ENCODE results near the gene EIF3L.
A peak's percentile ranks its signal among the peaks of the same experiment; 100 is the strongest.

Gene EIF3L

DNA sequence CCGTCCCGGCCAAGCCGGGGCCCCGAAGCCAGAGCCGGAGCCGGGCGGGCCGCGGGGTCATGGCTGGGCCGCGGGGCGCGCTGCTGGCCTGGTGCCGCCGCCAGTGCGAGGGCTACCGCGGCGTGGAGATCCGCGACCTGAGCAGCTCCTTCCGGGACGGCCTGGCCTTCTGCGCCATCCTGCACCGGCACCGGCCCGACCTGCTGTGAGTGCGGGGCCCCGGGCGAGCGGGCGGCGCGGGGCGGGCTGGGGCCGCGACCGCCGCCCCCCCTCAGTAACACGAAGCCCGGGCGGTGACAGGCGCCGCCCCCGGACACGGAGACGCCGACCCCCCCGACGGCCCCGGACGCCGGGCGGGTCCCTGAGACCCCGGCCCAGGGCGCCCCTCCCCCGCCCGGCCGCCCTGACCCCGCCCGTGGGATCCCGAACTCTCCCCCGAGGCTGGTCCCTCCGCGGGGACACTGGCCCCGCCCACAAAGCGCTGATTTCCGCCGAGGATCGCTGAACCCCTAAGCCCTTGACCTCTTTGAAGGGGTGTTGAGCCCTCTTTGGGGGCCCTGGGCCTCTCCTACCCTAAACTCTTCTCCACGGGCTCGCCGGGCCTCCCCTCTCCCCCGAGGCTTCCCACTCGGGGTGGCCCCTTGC, 57.3 kb downstream of the EIF3L start:
- peak; percentile 50 to 63 for DNase-seq

DNA sequence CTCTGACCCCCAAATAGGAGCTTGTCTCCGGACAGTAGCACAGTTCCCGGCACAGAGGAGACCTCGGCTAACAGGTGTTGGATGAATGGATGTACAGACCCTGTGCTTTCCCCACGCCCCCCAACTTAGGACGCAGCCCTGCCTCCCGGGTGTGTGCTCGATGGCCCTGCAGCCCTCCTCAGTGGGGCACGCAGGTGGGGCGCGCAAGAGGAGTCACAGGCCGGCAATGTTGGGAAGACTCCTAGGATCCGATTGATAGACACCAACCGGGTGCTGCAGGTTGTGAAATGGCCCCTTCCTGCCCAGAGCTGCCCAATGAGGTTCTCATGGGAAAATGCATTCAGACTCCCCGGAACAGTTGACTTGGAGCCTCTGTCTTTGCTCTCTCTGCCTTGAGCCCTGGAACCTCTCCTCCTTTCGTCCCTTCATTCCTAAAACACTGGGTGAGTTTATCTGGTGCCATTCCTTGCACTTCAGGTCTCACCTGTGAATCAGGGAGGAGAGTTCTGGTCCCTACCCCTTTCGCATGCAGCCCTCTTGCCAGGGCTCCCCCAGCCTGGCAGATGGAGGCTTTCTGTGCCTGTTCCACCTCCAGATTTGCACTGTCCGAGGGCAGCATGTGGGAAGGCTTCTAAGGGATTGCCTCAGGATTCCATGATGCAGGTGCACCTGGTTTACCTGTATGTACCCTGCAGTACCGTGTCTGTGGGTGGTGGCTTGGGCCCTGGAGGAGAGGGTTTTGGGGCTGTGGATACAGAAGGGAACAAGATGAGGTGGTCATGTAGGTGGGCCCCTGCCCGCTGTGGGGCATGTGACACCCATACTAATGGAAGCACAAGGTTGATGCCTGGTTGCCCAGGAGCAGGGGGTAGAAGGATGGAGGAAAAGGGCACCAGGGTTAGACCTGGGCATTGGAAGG, 58.1 kb downstream of the EIF3L start:
- DNase-seq = no peak

DNA sequence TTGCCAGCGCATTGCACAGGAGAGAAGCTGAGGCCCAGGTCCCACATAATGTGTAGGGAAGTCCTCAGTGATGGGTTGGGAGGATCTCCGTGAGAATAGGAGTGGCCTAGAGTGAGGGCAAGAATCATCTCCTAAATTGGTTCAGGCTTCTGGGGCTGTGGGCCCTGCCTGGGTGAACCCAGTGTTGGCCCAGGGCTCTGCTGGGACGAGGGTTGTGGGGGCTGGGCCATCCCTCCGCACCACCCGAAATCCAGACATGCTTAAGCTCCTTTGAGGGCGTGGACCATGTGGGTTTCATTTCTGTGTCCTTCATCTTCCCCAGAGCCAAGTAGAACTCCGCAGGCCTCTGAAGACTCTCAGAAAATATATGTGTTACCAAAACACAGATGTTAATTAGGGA, 60.5 kb downstream of the EIF3L start:
- no peak for DNase-seq

DNA sequence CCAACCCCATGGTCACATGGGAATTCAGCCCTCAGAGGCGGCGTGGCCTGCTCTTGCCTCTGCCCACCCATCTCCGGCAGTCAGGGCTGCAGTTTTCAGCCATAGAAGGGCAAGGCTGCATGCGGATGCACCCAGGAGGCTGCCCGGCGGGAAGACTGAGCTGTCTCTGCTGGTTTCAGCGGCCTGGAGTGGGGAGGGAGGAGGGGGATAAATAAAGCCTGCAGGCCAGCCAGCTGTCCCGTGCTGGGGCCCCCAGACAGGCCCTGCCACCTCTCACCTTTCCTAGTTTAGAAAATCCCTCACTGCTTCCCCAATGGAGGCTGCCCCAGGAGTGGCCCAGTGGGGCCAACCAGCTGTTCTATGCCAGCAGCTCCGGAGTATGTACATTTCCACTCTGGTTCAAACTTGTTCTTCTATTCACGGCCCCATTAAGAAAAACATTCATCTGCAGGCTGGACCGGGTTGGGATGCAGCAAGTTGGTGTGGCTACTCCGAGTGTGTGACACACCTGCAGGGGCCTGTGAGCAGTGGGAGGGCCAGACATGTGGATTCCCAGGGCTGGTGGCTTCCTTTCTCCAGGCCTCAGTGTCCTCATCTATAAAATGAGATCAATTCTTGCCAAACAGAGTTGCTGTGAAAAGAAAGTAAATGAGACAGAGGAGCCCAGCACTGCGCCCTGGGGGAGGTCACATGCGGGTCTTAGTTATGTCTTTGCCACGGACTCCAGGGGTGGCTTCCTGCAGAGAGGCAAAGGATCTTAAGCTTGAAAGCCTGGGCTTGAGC, 61.9 kb downstream of the EIF3L start:
- no peak for DNase-seq

DNA sequence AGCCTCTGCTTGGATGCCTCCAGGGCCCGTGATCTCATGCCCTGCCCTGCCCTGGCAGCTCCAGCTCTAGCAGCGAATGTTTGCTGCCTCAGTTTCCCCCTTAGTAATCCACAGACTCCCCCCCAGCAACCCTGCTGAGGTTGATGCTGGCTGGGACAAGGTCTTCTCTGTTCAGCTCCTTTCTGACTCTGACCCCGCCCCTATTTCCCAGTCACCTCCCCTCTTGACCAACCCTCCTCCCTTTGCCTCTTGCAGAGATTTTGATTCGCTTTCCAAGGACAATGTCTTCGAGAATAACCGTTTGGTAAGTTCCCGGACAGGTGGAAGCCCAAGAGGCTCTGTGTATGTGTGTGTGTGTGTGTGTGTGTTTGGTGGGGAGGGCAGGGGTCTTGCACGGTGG, 62.5 kb downstream of the EIF3L start:
- no peak for DNase-seq

DNA sequence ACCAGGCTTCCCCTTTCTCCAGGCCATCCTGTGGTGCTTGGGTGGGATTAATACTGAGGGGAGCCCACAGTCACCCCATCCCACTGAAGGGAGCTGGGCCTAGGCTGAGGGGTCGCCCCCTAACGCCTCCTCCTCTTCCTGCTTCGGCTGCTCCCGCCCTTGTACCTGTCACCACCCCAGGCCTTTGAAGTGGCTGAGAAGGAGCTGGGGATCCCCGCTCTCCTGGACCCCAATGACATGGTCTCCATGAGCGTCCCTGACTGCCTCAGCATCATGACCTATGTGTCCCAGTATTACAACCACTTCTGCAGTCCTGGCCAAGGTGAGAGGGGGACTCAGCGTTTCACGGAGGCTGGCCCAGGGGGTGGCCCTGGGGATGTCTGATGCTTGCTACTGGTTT, 63.0 kb downstream of the EIF3L start:
- no peak for DNase-seq

DNA sequence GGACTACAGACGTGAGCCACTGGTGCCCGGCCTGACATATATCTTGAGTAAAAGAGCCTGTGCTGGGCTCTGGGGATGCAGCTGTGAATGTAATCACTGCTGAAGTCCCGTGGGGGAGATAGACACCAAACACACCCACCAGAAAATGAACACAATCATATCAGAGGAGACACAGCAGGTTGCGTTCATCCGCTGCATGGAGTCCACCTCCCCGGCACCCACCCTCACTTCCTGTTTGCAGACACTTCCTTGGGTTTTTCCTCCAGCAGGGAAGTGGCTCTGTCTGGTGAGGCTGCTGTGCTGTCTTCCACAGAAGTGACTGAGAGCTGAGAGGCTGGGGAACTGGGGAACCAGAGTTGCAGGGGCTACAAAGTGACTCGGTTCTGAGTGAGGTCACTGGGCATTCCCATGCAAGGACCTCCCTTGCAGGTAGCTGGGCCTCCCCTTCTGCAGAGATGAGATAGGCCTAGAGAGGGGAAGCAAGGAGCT, 64.1 kb downstream of the EIF3L start:
- DNase-seq = no peak

DNA sequence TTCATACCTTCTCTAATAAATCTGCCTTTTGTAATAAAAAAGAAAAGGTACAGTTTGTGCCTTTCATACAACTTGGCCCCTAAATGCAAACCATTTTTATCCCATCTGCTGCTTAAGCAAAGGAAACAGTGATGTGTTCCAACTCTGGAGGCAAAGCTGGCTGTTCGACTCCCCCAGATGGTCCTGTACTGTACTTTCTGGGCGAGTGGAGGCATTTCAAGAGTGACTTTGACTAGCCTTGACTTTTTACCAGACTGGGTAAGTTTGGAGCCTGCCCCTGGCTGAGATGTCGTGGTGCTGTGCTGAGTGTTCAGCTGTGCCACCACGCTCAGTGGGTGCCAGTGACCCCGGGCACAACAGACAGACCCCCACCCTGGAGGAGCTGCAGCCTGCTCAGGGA, 67.1 kb downstream of the EIF3L start:
- DNase-seq = no peak

DNA sequence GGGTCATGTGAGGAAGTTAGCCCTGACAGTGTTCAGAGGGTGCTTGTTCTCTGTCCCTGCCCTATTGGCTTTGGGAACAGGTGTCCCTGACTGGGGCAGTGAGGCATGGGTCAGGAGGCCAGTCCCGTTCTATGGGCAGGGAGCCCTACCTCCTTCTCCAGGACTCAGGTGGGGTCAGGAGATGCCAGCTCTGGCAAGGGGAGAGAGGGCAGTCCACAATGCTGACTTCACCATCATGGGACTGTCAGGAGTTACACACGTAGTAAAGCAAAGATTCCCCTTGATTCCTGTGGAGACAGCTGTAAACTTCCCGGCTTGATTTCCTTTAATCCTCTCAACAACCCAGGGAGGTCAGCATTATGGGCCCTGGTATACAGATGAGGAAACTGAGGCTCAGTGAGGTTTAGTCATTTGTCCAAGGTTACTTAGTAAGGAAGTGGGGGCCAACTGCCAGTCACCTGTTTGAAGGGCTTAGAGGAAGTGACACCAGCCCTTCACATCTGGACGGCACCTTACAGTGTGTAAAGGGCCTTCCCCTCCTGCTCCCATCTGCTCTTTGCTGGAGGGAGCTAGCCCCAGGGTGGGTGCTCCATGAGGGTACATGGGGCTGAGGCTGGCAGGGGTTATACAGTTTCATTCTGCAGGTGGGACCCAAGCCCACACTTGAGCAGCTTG, 68.8 kb downstream of the EIF3L start:
- DNase-seq = no peak

DNA sequence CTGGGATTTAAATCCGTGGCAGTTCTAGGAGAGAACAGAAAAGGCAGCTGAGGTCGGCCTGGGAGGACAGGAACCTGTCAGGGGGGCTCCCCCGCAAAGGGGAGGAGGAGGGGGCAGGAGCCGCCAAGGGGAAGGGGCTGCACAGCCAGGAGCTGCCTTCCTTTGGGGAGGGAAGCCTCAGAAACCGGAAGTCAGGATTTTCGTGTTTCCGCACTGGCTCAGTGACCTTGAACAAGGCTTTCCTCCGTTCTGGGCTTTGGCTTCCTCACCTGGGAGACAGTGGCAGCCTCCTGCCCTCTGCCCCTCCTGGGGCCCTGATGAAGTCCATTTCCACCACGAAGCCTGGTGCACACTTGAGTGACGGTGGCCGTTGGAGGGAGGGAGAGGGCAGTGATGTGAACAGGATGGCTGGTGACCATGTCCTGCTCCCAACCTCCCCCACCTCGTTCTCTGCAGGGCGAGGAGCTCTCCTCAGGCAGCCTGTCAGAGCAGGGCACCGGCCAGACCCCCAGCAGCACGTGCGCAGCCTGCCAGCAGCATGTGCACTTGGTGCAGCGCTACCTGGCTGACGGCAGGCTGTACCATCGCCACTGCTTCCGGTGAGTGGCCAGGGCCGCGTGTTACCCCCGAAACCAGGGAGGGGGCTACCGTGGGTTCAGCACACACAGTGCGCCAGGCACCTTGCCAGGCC, 69.5 kb downstream of the EIF3L start:
- DNase-seq = no peak

DNA sequence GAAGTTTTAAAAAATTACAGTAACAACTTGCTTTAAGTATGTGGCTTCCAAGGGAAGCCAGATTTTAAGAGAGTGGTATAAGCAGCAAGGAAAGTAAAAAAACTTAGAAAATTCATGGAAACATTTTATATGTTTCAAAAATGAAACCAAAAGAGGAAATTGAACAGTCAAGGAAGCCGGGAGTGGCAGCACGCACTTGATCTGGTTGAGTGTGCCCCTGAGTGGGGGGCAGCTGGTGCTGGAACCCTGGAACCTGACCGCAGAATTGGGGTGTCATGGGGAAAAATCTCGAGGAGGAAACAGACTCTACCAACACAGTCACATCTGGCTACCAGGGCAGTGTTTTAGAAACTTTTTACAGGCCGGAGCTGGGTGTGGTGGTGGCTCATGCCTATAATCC, 70.9 kb downstream of the EIF3L start:
- no peak for DNase-seq

DNA sequence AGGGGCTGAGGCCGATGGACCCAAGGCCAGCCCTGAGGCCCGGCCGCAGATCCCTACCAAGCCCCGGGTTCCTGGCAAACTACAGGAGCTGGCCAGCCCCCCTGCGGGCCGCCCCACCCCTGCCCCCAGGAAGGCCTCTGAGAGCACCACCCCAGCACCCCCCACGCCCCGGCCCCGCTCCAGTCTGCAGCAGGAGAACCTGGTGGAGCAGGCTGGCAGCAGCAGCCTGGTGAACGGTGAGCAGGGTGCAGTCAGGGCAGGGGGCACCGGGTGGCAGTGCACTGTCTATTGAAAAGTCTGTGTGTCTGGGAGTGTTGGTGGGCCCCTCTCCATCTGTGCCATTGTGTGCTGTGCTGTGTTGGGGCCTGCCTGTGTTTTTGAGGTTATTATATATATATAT, 73.0 kb downstream of the EIF3L start:
- no peak for DNase-seq

DNA sequence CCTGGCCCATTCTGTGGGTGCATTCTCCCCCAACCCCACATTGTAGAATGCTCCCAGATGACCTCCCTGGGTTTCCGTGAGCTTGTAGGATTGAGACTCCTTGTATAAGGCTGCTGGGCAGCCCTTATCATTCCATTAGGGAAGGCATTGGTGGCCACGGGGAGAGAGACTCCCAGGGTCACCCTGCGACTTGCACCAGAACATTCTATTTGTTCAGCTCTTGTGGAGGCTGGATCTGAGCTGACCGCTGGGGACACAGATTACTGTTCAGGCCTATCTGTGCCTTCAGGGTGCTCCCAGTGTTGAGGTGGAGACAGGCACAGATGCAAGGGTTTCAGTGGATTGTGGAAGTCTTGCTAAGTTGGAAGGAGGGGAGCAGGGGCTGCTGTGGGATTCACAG, 74.7 kb downstream of the EIF3L start:
- no peak for DNase-seq

DNA sequence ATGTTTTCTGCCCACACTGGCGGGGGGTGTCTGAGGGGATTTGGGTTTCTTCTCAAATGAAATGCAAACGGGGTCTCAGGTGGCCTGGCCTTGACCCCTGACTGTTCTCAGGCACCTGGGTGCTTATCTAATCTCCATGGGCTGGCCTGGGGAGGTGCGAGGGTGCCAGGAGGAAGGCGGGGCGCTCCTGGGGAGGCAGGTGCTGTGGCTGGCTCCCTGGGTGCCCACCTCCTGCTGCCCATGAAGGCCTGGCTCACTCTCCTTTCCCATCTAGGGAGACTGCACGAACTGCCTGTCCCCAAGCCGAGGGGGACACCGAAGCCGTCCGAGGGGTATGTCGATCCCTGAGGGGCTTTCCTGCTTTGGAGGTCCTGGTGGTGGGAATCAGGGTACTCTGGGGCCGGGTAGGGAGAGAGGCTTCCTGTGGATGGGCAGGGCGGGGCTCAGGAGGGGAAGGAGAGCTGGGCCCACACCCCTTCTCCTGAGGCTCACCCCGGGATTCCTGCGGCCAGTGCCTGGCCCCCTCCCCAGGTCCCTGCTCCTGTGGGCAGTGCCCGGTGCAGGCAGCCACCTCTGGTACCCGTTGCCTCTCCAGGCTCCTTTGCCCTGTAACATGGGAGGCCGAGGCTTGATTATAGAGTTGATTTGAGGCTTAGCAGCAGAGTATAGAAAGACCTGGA, 75.3 kb downstream of the EIF3L start:
- DNase-seq = no peak

DNA sequence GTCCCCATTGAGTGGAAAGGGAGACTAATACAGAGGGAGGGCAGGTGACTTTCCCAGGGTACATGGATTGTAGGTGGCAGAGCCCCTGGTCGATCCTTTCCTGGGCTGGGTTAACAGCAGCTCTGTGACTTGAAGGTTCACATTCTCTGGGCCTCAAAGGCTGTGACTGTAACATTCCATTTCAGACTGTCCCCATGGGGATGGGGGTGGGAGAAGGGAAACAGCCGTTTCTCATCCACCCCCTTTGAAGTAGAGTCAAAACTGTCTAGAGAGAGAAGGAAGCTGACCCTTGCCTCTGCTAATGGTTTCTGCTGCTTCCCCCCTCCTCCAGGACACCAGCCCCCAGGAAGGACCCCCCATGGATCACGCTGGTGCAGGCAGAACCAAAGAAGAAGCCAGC, 76.1 kb downstream of the EIF3L start:
- DNase-seq = no peak

DNA sequence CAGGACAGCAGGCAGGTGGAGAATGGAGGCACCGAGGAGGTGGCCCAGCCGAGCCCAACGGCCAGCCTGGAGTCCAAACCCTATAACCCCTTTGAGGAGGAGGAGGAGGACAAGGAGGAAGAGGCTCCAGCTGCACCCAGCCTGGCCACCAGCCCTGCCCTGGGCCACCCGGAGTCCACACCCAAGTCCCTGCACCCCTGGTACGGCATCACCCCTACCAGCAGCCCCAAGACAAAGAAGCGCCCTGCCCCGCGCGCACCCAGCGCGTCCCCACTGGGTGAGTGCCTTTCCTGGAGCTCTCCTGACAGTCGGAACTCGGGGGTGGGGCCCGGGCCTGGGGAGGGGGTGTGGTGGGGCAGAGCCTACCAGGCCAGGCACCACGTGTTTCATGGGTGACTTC, 76.5 kb downstream of the EIF3L start:
- DNase-seq = no peak

DNA sequence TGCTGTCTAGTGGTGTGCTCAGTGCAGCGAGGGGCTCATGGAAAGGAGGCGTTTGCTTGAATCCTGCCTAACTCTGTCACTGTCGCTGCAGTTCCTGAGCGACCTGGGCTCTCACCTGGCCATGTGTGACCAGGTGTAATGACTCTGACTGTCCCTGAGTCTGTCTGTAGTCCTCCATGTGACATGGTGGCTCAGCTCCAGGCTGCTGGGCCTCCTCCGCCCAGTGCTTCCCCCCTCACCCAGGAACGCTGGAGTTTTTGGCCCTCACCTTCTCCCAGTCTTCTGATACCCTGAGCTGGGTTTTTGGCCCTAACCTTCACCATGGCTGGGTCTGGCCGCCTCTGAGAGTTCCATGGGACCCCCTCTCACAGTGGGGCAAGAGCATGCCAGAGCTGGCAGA, 77.1 kb downstream of the EIF3L start:
- DNase-seq = no peak

DNA sequence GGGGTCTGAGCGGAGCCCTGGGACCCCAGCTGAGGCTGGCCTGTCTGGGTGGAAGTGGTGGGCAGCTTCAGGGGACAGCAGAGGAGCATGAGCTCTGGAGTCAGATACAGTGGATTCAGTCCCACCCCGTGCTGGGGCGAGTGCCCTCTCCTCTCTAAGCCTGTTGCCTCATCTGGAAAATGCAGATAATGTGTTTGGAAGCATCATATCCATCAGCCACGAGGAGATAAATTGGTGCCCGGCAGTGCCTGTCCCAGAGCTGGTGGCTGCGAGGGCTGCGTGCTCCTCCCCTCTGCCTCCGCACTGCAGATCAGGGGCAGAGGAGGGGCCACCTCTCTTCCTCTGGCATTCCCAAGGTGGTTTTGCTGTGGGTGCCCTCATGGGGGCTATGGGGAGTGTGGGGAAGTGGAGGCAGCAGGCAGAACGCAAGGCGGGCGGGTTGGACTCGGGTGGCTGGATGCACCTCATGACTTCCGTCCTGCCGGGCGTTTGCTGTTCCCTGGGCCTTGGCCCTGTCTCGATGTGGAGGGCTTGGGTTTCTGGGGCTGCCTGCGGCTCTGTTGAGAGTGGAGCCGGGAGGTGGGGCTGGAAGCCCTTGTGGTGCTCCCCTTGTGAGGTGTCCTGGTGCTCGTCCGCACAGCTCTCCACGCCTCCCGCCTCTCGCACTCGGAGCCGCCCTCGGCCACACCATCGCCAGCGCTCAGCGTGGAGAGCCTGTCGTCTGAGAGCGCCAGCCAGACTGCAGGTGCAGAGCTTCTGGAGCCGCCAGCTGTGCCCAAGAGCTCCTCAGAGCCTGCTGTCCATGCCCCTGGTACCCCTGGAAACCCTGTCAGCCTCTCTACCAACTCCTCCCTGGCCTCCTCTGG, 77.8 kb downstream of the EIF3L start:
- DNase-seq = no peak

DNA sequence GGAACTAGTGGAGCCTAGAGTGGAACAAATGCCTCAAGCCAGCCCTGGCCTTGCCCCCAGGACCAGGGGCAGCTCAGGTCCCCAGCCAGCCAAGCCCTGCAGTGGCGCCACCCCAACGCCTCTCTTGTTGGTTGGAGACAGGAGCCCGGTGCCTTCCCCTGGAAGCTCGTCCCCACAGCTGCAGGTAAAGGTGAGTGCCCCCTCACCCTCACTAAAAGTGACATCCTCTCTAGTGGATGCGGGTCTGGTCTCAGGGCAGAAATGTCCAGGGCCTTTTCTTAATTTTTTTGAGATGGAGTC, 78.4 kb downstream of the EIF3L start:
- DNase-seq = no peak

DNA sequence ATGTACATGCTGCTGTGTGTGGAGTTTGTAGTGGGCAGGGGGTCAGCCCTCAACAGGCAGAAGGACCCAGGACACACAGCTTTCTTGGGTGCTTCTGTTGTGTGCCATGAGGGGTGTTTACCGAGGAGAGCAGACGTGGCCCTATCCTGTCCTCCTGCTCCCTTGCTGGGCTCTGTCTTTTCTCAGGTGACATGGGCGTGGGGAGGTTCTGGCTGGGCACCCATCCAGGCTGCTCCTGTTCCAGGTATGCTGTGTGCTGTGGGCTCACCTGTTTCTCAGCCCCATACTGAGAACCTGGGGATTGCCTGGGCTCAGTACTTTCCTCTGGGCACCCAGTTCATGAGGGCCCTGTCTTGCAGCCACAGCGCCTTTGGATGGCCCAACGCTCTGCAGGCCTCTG, 80.2 kb downstream of the EIF3L start:
- DNase-seq = no peak

Data from activated T-cell treated with anti-CD3 and anti-CD28 coated beads, Interleukin-2, amount 50 U/mL, for 48 hours (primary cell).